ENCODE data around the gene RYR2.

Gene RYR2

GRCh38 chr1:237032029-237032428 lies 10.0 kb upstream of the RYR2 start:
- no peak for DNase-seq (ENCODE audit: low spot score)

DNA sequence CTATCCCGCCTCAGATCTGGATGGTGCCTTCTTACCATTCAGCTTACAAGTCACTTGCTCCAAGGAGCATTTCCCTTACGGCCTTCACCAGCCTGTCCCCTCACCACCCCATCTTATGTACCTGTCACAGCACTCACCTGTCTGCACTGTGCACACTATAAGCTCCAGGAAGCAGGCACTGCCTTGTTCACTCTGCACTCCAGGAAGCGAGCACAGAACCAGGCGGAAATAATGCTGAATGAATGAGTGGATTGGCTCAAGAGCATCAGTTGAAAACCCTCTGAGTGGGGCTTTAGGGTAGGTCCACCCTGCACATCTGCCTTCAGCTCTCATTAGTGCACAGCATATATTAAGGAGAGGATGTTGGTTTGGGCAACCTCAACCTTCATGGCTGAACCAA lies 8.9 kb upstream of the RYR2 start:
- no peak for DNase-seq (ENCODE audit: low spot score)

DNA sequence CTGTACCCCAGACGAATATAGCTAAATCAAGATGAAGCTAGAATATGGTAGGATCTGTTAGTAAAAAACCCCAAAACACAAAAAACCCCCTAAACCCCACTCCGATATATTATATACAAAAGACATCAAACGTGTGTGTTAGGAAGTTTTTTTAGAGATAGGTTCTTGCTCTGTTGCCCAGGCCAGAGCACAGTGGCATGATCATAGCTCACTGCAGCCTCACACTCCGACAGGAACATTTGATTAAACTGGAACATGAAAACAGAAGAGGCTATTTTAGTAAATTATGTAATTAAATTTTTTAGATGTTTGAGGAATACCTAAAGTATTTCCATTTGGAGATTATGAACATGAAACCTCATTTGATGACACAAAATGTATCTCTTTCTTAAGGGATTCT lies 8.2 kb upstream of the RYR2 start:
- DNase-seq (ENCODE audit: low spot score) = no peak

- no peak for DNase-seq (ENCODE audit: low spot score)
Measured at GRCh38 chr1:237035759-237036158, 6.2 kb upstream of the RYR2 start.

DNA sequence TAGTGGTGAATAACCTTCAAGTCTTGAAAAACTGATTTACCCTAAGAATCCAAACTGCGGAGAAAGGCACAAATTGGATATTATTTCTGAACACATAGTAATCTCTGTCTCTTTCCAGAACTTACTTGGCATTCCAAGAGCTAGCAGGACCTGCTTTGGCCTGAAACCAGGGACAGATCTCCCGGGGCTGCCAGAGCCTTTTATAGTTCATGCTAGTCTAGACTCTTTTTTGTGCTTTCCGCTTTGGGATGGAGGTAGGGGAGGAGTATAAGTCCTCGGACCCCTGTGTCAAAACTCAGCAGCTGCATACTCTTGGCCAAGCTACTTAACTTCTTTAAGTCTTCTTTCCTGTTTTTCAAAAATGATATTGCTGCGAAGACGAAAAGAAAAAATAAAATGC lies 3.8 kb upstream of the RYR2 start:
- no peak for DNase-seq (ENCODE audit: low spot score)

- no peak for DNase-seq (ENCODE audit: low spot score)
Measured at GRCh38 chr1:237040823-237041222, 1.2 kb upstream of the RYR2 start.

GRCh38 chr1:237041461-237041794 lies 556 bp upstream of the RYR2 start:
- DNase-seq (ENCODE audit: low spot score) = no peak

GRCh38 chr1:237042526-237042891 lies 525 bp downstream of the RYR2 start:
- DNase-seq (ENCODE audit: low spot score) = no peak

- no peak for DNase-seq (ENCODE audit: low spot score)
Measured at GRCh38 chr1:237042892-237043576, 1.1 kb downstream of the RYR2 start.

- DNase-seq (ENCODE audit: low spot score) = no peak
Measured at GRCh38 chr1:237043846-237044636, 2.1 kb downstream of the RYR2 start.

GRCh38 chr1:237045278-237046016 lies 3.5 kb downstream of the RYR2 start:
- no peak for DNase-seq (ENCODE audit: low spot score)

GRCh38 chr1:237048803-237049202 lies 6.8 kb downstream of the RYR2 start:
- no peak for DNase-seq (ENCODE audit: low spot score)

DNA sequence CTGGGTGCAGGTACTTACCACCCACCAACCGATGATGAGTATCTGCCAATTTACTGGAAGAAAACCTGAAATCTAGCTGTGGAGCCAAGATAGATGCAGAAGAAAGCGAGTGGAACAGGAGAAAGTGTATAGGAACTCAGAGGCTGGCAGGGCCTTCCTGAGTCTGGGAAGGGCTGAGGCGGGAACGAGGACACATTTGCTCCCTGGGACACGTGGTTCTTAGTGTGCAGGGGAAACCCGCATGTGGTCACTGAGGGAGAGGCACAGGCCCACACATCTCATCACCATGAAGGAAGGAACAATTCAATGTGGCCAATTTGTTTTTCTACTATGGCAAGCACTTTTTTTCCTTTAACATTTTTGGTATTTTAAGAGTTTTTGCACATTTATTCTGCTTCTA lies 8.2 kb downstream of the RYR2 start:
- DNase-seq (ENCODE audit: low spot score) = no peak

DNA sequence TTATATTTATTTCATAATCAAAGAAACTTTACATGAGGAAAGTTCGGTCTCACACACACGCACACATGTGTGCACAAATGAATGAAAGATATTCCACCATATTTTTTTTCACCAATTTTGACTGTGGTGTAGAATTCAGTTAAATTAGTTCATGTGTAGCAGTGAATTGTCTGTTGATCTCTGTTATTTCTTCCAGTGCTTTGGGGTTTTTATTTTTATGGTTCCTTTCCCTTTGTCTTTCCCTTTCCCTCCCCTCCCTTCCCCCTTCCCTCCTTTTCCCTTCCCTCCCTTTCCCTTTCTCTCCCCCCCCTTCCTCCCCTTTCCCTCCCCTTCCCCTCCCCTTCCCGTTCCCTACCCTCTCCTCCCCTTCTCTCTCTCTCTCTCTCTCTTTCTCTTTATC lies 8.9 kb downstream of the RYR2 start:
- no peak for DNase-seq (ENCODE audit: low spot score)

DNA sequence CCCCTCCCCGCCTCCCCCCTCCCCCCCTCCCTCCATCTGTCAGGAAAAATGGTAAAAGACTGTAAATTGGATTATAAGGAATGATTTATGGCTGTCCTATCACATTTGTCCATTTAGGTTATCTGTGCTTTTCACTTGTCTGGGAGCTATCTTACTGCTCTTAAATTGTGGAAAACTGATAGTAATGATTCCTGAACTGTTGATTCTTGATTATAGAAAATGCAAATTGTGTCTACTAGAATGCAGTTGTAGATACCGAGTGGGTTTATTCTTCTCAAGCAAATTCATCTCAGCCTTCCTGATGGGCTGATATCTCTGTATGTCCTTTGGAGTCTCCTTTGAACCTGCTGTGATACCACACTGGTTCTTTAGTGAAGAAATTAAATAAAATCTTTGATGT lies 12.3 kb downstream of the RYR2 start:
- DNase-seq (ENCODE audit: low spot score) = no peak

DNA sequence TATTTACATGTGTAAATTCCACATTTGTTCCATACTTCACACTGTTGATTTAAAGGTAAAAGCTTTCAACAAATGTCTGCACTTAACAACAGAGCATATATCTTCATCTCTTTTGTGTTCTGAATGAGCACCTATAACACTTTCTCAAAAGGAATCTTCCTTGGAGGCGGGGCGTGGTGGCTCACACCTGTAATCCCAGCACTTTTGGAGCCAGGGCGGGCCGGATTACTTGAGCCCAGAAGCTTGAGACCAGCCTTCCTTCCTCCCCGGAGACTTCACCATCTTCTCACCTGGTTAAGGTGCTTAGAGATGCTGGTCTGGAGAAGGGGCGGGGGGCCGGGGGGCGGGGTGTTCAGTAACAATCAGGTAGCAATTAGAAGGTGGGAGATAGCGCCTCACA lies 16.5 kb downstream of the RYR2 start:
- no peak for DNase-seq (ENCODE audit: low spot score)

- DNase-seq (ENCODE audit: low spot score) = no peak
Measured at GRCh38 chr1:237059244-237059643, 17.3 kb downstream of the RYR2 start.

GRCh38 chr1:237062976-237063375 lies 21.0 kb downstream of the RYR2 start:
- no peak for DNase-seq (ENCODE audit: low spot score)

- no peak for DNase-seq (ENCODE audit: low spot score)
Measured at GRCh38 chr1:237065903-237066302, 23.9 kb downstream of the RYR2 start.

DNA sequence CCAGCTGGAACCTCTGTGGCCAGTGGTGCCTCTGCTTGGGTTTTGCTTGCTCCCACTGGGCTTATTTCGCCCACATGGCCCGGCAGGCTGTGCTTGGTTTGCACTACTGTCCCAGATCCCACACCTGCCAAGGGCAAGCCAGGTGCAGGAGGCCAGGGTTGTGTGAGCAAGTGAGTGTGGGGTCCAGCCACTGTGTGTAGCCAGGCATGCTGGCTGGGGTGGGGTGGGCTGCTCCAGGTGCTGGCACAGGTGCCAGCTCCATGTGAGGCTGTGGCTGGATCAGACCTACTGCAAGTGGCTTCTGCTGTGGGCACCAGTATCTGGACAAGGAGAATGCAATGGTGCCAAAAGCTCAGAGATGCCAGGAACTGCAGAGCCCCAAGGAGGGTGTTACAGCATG lies 28.5 kb downstream of the RYR2 start:
- no peak for DNase-seq (ENCODE audit: low spot score)

- DNase-seq (ENCODE audit: low spot score) = no peak
Measured at GRCh38 chr1:237071641-237072420, 29.8 kb downstream of the RYR2 start.

DNA sequence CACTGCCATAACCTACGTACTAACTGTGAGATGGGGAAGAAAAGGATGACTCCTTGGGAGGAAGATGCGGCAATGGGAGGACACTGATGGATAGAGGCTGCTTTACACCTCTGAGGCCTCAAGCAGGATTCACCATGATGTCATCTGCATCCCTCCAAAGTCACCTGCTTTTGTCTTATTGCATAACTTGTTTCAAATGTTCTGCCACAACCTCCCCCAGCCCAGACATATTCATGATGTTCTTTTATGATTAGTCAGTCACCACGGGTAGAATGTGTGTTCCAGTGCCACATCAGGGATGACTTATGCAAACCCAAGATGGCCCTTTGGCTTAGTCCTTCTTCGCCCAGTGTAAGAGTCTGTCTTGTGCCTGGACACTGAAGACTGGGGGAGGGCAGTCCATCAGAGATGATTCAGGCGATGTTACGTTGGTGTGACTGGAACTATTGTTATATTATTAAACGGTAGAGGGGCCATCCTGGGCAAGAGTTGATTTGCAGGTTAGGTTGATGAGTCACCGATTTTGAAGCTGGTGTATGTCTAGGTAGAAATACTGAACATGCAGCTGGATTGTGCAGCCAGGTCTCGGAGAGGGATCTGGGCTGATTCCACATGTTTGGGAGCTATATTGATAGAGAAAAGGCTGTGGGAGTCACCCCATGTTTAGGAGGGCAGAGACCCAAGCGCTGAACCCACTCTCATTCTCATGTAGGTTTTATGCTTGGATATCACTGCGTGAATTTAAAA lies 32.6 kb downstream of the RYR2 start:
- no peak for DNase-seq (ENCODE audit: low spot score)

Data from LoVo (cell line).